GM12872 (cell line): ENCODE data around the gene KRT80.

ENCODE experiments used
- TF ChIP-seq, protein P1 (sequence below): IDR thresholded peaks from 3 replicates; pipeline ENCODE4 v1.5.1; 2011; ENCODE audit warnings: low read depth, mild to moderate bottlenecking, low read length, moderate library complexity; ENCODE audit not compliant: insufficient read depth

Gene KRT80

DNA sequence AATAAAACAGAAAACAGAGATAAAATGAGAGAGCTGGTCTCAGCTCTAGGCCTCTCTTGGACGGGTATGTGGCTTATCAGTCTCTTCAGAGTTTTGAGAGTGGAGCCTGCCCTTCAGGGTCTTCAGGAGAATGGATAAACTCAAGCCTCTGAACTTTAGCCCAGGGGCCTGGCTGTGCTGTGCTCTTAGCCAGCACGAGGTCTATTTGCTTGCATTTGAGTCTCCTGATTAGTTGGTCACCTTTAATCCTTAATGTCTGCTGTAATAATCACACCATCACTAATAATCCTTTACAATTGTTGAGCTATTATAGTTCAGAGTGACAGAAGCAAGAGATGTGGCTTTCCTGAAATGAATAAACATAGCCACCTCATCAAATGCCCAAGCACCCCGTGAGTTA is 24.3 kb downstream of the KRT80 start:
- TF ChIP-seq, protein P1, sequence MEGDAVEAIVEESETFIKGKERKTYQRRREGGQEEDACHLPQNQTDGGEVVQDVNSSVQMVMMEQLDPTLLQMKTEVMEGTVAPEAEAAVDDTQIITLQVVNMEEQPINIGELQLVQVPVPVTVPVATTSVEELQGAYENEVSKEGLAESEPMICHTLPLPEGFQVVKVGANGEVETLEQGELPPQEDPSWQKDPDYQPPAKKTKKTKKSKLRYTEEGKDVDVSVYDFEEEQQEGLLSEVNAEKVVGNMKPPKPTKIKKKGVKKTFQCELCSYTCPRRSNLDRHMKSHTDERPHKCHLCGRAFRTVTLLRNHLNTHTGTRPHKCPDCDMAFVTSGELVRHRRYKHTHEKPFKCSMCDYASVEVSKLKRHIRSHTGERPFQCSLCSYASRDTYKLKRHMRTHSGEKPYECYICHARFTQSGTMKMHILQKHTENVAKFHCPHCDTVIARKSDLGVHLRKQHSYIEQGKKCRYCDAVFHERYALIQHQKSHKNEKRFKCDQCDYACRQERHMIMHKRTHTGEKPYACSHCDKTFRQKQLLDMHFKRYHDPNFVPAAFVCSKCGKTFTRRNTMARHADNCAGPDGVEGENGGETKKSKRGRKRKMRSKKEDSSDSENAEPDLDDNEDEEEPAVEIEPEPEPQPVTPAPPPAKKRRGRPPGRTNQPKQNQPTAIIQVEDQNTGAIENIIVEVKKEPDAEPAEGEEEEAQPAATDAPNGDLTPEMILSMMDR: no peak

DNA sequence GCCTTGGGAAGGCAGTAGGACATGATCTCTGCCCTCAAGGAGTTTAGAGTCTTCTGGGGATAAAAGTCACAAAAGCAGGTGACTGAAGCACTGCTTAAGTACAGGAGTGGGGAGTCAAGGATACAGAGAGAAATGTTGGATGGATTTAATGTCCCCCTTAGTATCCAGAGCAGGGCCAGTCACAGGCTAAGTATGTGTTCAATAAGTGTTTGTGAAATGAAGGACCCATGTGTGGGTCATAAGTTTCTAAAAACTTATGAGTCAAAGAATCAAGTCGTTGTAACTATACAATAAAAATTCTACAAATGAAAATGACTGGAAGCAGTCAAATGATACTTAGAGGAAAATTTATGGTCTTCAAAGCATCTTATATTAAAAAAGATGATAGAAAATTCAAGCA is 25.1 kb downstream of the KRT80 start:
- TF ChIP-seq, protein P1: no peak

DNA sequence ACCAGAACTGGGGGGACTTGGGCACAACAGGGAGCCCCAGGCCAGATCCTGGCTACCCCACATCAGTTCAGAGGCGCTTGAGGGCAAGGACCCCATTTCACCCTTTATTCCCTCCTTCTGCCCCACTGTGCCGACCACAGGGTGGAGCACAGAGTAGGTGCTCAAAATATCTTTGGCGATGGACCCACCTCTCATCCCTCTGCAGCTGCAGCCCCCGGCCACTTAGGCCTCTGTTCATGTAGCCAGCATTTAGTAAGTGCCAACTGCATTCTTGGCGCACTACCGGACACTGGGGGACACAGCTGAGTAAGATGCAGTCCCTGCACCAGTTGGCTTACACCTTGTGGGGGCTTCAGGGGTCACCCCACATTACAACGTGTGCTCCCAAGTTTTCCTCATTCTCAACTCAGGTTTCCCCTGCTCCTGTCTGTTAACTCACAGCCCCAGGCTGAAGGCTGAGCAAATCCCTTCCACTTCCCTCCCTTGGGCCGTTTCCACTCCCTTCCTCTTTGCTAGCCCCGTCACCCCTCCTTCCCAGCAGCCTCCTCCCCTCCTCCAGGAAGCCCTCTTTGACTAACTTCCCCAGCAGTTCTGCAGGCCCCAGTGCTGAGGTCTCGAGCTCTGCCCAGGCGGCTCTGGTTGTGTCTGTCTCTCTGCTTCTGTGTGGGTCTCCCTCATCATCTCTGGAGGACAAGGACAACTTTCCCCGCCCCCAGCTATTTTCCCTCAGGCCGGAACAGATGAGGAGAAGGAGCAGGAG is 26.5 kb downstream of the KRT80 start:
- TF ChIP-seq, protein P1: no peak

DNA sequence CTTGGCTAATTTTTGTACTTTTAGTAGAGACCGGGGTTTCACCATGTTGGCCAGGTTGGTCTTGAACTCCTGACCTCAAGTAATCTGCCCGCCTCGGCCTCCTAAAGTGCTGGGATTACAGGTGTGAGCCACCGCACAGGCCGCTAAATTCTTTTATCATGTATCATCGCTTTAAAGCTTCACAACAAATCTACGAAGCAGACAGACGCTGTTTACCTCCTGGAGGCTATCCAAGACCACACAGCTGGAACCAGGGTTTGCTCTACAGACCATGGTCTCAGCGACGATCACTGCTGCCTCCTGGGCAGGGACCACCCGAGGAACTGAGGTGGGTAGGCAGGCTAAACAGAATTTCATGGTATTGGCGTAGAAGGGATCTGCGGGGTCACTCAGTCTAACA is 27.2 kb downstream of the KRT80 start:
- TF ChIP-seq, protein P1: no peak

DNA sequence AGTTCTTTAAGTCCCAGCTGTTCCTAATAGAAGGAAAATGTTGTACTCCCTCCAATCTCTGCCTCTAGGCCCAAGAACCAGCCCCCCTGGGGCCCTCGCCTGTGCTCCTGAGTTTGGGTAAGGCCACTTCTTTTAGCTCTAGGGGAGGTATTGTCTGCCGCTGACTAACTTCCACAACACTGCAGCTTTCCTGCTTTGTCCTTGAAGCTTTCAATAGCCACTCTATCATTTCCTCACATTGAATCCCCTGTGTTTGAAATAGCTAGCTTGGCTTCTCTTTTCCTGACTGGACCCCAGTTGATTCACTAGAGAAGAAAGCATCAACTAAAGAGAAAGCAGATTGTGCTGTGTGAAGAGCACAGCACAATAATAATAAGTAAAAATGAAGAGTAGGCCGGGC is 28.8 kb downstream of the KRT80 start:
- TF ChIP-seq, protein P1: no peak

DNA sequence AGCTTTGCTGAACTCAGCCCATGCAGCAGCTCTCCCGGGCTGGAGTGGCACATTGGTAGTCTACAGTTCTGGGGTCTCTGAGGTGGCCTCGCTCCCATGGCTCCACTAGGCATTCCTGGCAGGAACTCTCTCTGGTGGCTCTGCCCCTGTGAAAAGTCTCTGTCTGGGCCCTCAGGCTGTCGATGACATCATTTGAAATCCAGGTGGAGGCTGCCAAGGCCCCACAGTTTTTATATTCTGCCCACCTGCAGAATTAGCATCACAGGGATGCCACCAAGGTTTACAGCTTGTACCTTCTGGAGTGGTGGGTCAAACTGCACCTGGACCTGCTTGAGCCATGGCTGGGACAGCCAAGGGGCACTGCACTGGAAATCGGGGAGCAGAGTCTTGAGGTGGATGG is 31.6 kb downstream of the KRT80 start:
- TF ChIP-seq, protein P1: no peak

DNA sequence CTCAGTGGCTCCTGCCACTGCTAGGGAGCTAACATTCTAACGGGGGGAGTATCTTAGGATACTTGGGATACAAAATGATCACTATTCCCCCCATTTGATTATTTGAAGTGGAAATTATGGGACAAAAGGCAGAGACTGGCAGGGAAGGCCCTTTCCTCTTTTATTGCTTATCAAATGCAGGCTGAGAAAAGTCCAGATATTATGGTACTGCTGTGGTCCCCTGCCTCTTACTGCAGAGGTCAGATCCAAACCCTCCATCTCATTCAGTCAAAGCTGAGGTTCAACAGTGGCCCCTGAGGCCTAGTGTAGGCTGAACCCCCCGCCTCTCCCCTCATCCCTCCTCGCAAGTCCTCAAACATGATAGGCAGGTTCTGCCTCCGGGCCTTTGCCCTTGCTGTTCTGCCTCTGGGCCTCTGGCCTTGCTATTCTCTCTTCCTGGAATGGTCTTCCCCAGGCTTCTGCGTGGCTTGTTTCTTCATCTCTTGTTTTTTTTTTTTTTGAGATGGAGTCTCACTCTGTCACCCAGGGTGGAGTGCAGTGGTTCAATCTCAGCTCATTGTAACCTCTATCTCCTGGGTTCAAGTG is 34.2 kb downstream of the KRT80 start:
- TF ChIP-seq, protein P1: no peak
